Small intestine (tissue), 7 donors: ENCODE data around the gene ZFP62. TPM values are rescaled to one million over a fixed set of nuclear protein-coding genes. Genes with fewer than 3 reads are reported as not detected.

ENCODE experiments used
- DNase-seq, 2 donors: peaks; one replicate each; pipeline versions ENCODE4 v3.0.0 to v3.0.0-alpha.2; 2013
- FAIRE-seq: peaks from 2 replicates; lab custom pipeline; 2012; peaks lifted over from hg19 to GRCh38; lab: Jason Lieb, UNC
- H3K27ac ChIP-seq, 3 donors: one replicate each; pipeline ENCODE4 v1.5.1; 2013; ENCODE audit warnings: low read length in 2 of 3, mild to moderate bottlenecking in 2 of 3, control low read depth in 1 of 3, inconsistent platforms in 1 of 3, low read depth in 1 of 3, moderate library complexity in 1 of 3
- H3K27me3 ChIP-seq, 3 donors: one replicate each; pipeline ENCODE4 v1.6.1; 2013; ENCODE audit warnings: low read length in 3 of 3, inconsistent platforms in 1 of 3; ENCODE audit not compliant: control insufficient read depth in 3 of 3, insufficient read depth in 3 of 3
- H3K36me3 ChIP-seq, 3 donors: one replicate each; pipeline ENCODE4 v1.6.1; 2013; ENCODE audit warnings: low read length in 3 of 3, inconsistent platforms in 1 of 3, low read depth in 1 of 3, mild to moderate bottlenecking in 1 of 3, moderate library complexity in 1 of 3; ENCODE audit not compliant: control insufficient read depth in 3 of 3, insufficient read depth in 2 of 3
- H3K4me1 ChIP-seq, 3 donors: one replicate each; pipeline ENCODE4 v1.6.1; 2013; ENCODE audit warnings: low read length in 2 of 3, inconsistent platforms in 1 of 3, low read depth in 1 of 3, mild to moderate bottlenecking in 1 of 3, moderate library complexity in 1 of 3; ENCODE audit not compliant: control insufficient read depth in 3 of 3, insufficient read depth in 2 of 3
- H3K4me3 ChIP-seq, 3 donors: one replicate each; pipeline ENCODE4 v1.5.1; 2013; ENCODE audit warnings: low read length in 3 of 3, control low read depth in 1 of 3, inconsistent platforms in 1 of 3, low read depth in 1 of 3, mild to moderate bottlenecking in 1 of 3, moderate library complexity in 1 of 3
- H3K9me3 ChIP-seq, 2 donors: one replicate each; pipeline ENCODE4 v1.6.1; 2013; ENCODE audit warnings: low read depth in 1 of 2, low read length in 1 of 2; ENCODE audit not compliant: control insufficient read depth in 2 of 2, insufficient read depth in 1 of 2
- WGBS, 3 donors: extraction: QIAGEN DNeasy Blood & Tissue Kit; methylation state at CpG; one replicate each; pipeline ENCODE4 v1.1.7; 2013; 5-methylcytosine and 5-hydroxymethylcytosine counted together
- polyA plus RNA-seq, 4 donors: library from polyadenylated mRNA; stranded (reverse) in 3 of 4; unstranded in 1 of 4; fragments of 200-250 nt in 3 of 4; fragments of 120-200 nt in 1 of 4; gene quantifications; one replicate each; pipeline versions ENCODE4 v1.2.1 to v1.2.3, GENCODE V29; 2013
- donor health status: healthy with polysubstance abuse.
- donor health status: control.
- donor health status: control.
- donor health status: Bipolar disorder and iron deficiency.
- donor health status: healthy.

ZFP62 gene
- polyA plus RNA-seq, 4 donors, result 8.7 to 57.2 (median 16.2) TPM

DNA sequence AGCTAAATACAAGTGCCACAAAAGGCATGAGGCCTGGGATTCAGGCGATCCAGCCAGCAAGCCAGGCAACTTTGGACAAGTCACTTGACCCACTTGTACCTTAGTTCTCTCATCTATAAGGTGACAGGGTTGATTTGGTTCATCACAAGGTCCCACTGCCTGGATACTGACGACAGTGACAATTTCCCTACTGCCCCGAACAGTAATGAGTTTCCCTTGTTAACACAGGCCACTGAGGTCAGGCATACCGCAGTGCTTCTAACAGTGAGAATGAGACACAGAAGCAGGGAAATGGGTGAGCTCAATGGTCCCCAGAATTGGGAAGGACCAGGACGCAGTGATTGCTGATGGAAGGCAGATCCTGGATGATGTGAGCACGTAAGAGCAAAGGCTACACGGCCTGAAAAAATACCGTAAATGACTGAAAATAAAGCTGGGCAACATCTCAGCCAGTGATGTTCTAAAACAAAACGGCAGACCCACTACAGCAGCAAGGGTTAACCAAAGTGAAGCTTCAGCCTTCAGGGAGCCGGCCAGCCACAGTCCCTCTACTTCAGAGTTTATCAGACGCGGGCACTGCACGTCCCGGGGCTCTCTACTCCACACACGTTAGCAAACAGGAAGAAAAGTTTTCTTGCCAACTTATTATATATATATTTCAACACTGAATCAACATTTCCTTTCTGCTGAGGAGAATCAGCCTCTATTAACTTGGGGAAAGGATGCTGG lies 59.3 kb downstream of the ZFP62 start:
- Histone ChIP-seq H3K4me3 (peak overlapping the region; percentile 70 to 83 (median 76)), H3K4me1 (peaks cover 22 to 53% (median 30%) of the 10 kb centered on the region in 3 donors), H3K9me3 (no peaks in the 10 kb centered on the region), H3K27me3 (no peaks in the 10 kb centered on the region), H3K27ac (peak overlapping the region; percentile 39 to 97 (median 95)), H3K36me3 (peaks cover 0 to 44% (median 0%) of the 10 kb centered on the region in 3 donors)
- FAIRE-seq (no peak), DNase-seq (no peak)
- 13 to 15% (median 13%) methylated on average over 15 of the region's 15 CpGs for WGBS, 3 donors

DNA sequence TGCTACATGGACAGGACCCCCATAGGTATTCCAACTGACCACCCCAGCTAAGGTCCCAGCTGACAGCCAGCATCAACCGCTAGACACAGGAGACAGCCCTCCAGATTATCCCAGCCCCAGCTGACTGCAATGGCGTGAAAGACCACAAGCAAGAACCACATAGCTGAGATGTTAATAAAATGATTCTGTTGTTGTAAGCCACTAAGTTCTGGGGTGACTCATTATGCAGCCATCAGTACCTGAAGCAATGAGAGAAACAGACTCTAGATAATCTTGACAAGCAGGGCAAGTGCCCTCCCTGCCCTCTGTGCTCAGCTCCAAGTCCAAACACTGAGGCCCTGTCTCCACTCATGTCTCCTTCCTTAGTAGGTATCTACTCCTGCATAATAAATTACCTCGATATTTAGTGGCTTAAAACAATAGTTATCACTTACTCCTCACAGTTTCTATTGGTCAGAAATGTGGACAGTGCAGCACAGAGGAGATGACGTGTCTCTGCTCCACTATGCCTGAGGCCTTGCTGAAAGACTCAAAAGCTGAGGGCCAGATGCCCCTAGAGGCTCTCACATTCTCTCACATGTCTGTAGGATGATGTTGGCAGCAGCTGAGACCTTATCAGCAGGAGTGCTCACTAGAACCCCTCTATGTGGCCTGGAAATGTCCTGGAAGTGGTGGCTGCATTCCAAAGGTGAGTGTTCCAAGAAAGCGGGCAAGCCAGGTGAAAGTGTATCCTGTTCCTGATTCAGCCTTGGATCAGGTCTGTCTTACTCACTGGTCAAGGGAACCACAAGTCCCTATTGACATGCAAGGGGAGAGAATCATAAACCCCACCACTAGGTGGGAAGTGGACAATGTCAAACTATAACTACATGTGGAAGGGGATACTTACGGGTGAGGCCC lies 60.9 kb downstream of the ZFP62 start:
- WGBS, 3 donors, result 49 to 65% (median 59%) methylated on average over 6 of the region's 6 CpGs
- Histone ChIP-seq H3K9me3 (no peaks in the 10 kb centered on the region), H3K27ac (peak overlapping the region; percentile 18 to 95 (median 76)), H3K36me3 (peaks cover 0 to 37% (median 0%) of the 10 kb centered on the region in 3 donors), H3K4me1 (peaks cover 22 to 47% (median 26%) of the 10 kb centered on the region in 3 donors), H3K4me3 (no peak overlapping the region), H3K27me3 (no peaks in the 10 kb centered on the region)
- DNase-seq, result peak; percentile 70 to 83
- no peak for FAIRE-seq

DNA sequence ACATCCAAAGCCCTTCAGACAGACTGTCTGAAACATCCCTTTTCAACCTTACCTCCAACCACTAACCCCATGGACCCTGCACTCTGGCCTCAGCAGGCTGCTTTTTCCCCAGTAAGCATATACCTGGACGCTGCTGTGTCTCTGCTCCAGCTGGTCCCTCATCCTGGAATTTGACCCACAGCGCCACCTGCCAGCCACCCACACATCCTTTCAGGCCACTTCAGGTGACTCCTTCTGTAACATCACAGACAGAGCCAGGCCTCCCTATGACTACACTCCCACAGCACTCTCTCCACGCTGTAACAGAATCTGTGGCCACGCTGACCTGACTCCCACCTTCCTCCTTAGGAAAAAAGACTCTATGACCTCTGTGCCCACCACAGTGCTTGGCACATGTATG lies 61.9 kb downstream of the ZFP62 start:
- Histone ChIP-seq H3K9me3 (no peaks in the 10 kb centered on the region), H3K4me3 (no peak overlapping the region), H3K4me1 (peaks cover 22 to 46% (median 26%) of the 10 kb centered on the region in 3 donors), H3K36me3 (peaks cover 0 to 31% (median 0%) of the 10 kb centered on the region in 3 donors), H3K27ac (peak overlapping the region in 1 of 3 donors; percentile 31), H3K27me3 (no peaks in the 10 kb centered on the region)
- DNase-seq (peak; percentile 71 to 80), FAIRE-seq (no peak)
- 32 to 61% (median 51%) methylated on average over 4 of the region's 4 CpGs for WGBS, 3 donors

DNA sequence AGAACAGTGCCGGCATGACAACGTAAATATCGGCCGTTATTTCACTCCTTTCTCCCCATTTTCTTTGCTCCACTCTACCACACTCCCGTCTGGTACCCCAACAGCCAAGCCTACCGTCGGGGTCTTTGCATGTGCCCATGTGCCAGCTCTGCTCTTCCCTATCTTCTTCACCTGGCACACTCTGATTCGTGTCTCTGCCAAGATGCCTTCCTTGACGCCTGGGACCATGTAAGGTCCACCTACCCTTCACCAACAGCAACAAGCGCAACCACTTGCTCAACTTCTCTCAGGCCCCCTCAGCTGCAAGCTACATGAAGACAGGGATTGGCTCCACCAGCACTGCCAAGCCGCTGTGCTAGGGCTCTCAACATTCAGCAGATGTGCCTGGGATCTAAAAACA lies 62.9 kb downstream of the ZFP62 start:
- Histone ChIP-seq H3K4me3 (no peak overlapping the region), H3K27me3 (no peaks in the 10 kb centered on the region), H3K4me1 (peaks cover 22 to 36% (median 25%) of the 10 kb centered on the region in 3 donors), H3K36me3 (peaks cover 0 to 22% (median under 1%) of the 10 kb centered on the region in 3 donors), H3K9me3 (no peaks in the 10 kb centered on the region), H3K27ac (no peak overlapping the region)
- DNase-seq (no peak), FAIRE-seq (no peak)
- 79 to 90% (median 83%) methylated on average over 11 of the region's 11 CpGs for WGBS, 3 donors

Other genes with a start within 250 kb of the ZFP62 start
- 10 to 100 TPM in 1 of 4 donors, 1 to 10 TPM in 1, under 1 TPM in 2; 0.22 to 15.8 (median 3.0) TPM for gene FLT4, start 211.7 kb downstream of the ZFP62 start, polyA plus RNA-seq
- not detected for gene OR2Y1, start 121.2 kb downstream of the ZFP62 start, polyA plus RNA-seq
- 100 to 1,000 TPM in 2 of 4 donors, 10 to 100 TPM in 2; 52.3 to 125 (median 89.2) TPM for gene MGAT1, start 58.5 kb downstream of the ZFP62 start, polyA plus RNA-seq
- 100 to 1,000 TPM in 2 of 4 donors, 10 to 100 TPM in 2; 53.8 to 192 (median 84.5) TPM for gene BTNL8, start 37.9 kb upstream of the ZFP62 start, polyA plus RNA-seq
- 100 to 1,000 TPM in 2 of 4 donors, 10 to 100 TPM in 2; 35.6 to 162 (median 102) TPM for gene BTNL3, start 127.6 kb upstream of the ZFP62 start, polyA plus RNA-seq
- gene BTNL9, start 179.0 kb upstream of the ZFP62 start, polyA plus RNA-seq, result 1 to 10 TPM in 2 of 4 donors, under 1 TPM in 2; 0.27 to 6.5 (median 2.7) TPM